ENCODE data around the gene PLXNC1. TPM values are rescaled to one million over a fixed set of nuclear protein-coding genes. Genes with fewer than 3 reads are reported as not detected.

PLXNC1 gene
- total and polyA plus RNA-seq, 9 of the 15 experiments (the other 6 are each of a cell fraction or from before 2014, with no cell fraction given), result 0.08 to 0.87 (median 0.28) TPM

- TF ChIP-seq, protein P1, sequence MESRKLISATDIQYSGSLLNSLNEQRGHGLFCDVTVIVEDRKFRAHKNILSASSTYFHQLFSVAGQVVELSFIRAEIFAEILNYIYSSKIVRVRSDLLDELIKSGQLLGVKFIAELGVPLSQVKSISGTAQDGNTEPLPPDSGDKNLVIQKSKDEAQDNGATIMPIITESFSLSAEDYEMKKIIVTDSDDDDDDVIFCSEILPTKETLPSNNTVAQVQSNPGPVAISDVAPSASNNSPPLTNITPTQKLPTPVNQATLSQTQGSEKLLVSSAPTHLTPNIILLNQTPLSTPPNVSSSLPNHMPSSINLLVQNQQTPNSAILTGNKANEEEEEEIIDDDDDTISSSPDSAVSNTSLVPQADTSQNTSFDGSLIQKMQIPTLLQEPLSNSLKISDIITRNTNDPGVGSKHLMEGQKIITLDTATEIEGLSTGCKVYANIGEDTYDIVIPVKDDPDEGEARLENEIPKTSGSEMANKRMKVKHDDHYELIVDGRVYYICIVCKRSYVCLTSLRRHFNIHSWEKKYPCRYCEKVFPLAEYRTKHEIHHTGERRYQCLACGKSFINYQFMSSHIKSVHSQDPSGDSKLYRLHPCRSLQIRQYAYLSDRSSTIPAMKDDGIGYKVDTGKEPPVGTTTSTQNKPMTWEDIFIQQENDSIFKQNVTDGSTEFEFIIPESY (CRISPR knock-in tag; IDR thresholded peaks at IDR 0.05), result no peak
- TF ChIP-seq SRSF9 (IDR thresholded peaks at IDR 0.05; ENCODE audit: borderline replicate concordance, low read depth, low read length) (no peak), CHCHD3 (CRISPR knock-in tag; IDR thresholded peaks at IDR 0.05) (no peak), SNAPC5 (CRISPR knock-in tag; IDR thresholded peaks at IDR 0.05) (no peak), AFF1 (IDR thresholded peaks at IDR 0.05; ENCODE audit: low read depth in 1 of 2, partially characterized antibody in 2 of 2) (no peak), C11orf30 (IDR thresholded peaks at IDR 0.05; ENCODE audit: low read depth) (peak; percentile 77), ERF (CRISPR knock-in tag; IDR thresholded peaks at IDR 0.05) (no peak), ZNF3 (CRISPR knock-in tag; IDR thresholded peaks at IDR 0.05) (no peak), ATF3 (IDR thresholded peaks at IDR 0.05) (no peak), ATF3 (CRISPR knock-in tag; conservative IDR thresholded peaks at IDR 0.05) (no peak), ARID1B (IDR thresholded peaks at IDR 0.05) (peak; percentile 45; the same call in 1 of the 2 replicates), ADNP (tag; IDR thresholded peaks at IDR 0.05) (no peak), ZNF778 (CRISPR knock-in tag; IDR thresholded peaks at IDR 0.05) (no peak), XRCC5 (IDR thresholded peaks at IDR 0.05; ENCODE audit: low read depth, low read length) (no peak), NR2F6 (CRISPR knock-in tag; IDR thresholded peaks at IDR 0.05) (no peak), ZSCAN29 (IDR thresholded peaks at IDR 0.05) (no peak), TEAD4 (IDR thresholded peaks at IDR 0.05; ENCODE audit: low read length) (no peak), TEAD4 (CRISPR knock-in tag; IDR thresholded peaks at IDR 0.05; ENCODE audit: borderline replicate concordance) (no peak)
- TF ChIP-seq, protein P2, sequence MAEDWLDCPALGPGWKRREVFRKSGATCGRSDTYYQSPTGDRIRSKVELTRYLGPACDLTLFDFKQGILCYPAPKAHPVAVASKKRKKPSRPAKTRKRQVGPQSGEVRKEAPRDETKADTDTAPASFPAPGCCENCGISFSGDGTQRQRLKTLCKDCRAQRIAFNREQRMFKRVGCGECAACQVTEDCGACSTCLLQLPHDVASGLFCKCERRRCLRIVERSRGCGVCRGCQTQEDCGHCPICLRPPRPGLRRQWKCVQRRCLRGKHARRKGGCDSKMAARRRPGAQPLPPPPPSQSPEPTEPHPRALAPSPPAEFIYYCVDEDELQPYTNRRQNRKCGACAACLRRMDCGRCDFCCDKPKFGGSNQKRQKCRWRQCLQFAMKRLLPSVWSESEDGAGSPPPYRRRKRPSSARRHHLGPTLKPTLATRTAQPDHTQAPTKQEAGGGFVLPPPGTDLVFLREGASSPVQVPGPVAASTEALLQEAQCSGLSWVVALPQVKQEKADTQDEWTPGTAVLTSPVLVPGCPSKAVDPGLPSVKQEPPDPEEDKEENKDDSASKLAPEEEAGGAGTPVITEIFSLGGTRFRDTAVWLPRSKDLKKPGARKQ (CRISPR knock-in tag; IDR thresholded peaks at IDR 0.05), result no peak
- TF ChIP-seq, protein P3, sequence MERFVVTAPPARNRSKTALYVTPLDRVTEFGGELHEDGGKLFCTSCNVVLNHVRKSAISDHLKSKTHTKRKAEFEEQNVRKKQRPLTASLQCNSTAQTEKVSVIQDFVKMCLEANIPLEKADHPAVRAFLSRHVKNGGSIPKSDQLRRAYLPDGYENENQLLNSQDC (CRISPR knock-in tag; IDR thresholded peaks at IDR 0.05), result no peak
These were observed 59.7 kb downstream of the PLXNC1 start (continued) for GRCh38 chr12:94207849-94208621.

Data from K562 (cell line).